ENCODE data around the gene USP48.

Gene USP48

DNA sequence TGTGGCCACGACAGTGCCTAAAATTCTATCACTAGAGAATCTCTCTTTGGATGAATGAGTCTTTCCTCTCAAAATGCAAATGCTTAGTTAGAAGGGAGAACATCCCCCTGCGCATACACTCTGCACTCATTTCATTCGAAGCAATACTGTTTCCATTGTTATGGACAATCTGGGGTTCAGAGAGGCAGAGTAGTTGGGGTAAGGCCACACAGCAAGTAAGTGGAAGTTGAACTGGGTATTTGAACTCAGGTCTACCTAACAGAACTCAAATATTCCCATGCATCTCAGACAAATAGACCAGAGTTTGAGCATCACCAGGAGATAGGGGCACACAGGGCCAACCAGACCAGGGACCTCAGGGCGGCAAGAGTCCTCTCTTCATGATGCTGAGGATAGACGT, 139.3 kb downstream of the USP48 start:
- no peak for DNase-seq (ENCODE audit: low read depth)
- no peak overlapping the region for H3K4me3 ChIP-seq (ENCODE audit: low read depth, low read length)
- TF ChIP-seq, protein P1, sequence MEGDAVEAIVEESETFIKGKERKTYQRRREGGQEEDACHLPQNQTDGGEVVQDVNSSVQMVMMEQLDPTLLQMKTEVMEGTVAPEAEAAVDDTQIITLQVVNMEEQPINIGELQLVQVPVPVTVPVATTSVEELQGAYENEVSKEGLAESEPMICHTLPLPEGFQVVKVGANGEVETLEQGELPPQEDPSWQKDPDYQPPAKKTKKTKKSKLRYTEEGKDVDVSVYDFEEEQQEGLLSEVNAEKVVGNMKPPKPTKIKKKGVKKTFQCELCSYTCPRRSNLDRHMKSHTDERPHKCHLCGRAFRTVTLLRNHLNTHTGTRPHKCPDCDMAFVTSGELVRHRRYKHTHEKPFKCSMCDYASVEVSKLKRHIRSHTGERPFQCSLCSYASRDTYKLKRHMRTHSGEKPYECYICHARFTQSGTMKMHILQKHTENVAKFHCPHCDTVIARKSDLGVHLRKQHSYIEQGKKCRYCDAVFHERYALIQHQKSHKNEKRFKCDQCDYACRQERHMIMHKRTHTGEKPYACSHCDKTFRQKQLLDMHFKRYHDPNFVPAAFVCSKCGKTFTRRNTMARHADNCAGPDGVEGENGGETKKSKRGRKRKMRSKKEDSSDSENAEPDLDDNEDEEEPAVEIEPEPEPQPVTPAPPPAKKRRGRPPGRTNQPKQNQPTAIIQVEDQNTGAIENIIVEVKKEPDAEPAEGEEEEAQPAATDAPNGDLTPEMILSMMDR (IDR thresholded peaks at IDR 0.05; ENCODE audit: insufficient read depth, low read depth, low read length, missing control alignments): no peak

DNA sequence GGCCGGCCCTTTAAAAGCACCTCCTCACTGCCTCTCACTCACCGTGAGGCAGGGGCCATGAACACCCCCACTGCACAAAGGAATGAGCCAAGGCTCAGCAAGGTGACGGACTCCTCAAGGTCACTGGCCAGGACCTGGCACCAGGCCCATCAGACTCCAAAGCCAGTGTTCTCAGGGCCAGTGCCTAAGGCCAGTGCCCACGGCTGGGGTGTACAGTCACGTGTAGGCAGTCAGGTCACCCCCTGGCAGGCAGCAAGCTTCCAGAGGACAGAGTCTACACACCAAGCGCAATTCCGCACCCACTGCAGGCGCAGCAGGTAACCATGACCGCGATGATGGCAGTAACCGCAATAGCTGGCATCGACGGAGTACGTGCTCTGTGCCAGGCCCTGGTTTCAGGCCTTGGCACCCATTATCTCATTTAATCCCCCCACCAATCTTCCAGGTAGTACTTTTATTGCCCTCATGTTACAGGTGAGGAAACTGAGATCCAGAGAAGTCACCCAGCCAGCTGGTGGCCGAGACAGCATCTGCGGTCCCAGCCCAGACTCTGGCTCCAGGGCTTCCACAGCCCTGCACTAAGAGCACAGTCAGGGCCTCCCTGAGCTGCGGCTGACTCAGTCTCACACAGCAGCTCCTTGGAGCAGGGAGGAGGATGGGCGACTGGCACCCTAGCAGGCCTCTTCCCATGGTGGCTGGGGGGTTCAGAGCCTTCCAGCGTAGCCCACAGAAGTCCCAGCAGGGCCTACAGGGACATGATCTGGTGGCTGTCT, 140.8 kb downstream of the USP48 start:
- TF ChIP-seq, protein P1 (IDR thresholded peaks at IDR 0.05; ENCODE audit: insufficient read depth, low read depth, low read length, missing control alignments): no peak
- H3K4me3 ChIP-seq (ENCODE audit: low read depth, low read length): no peak overlapping the region
- no peak for DNase-seq (ENCODE audit: low read depth)

DNA sequence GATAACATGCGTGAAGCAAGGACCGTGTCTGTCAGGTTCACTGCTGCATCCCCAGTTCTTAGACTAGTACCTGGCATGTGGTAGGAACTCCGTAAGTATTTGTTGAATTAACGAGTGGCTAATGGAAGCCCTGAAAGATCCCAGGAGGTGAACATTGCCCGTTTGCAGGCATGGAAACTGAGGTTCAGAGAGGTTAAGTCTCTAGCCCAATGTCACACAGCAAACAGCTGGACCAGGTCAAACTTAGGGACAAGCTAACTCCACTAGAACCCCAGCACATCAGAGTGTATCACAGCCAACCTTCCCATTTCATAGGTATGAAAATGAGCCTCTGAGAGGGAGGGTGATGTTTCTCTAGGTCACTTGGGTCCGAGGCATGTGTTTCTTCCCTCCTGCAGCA, 141.4 kb downstream of the USP48 start:
- DNase-seq (ENCODE audit: low read depth): no peak
- TF ChIP-seq, protein P1 (IDR thresholded peaks at IDR 0.05; ENCODE audit: insufficient read depth, low read depth, low read length, missing control alignments): no peak
- no peak overlapping the region for H3K4me3 ChIP-seq (ENCODE audit: low read depth, low read length)

DNA sequence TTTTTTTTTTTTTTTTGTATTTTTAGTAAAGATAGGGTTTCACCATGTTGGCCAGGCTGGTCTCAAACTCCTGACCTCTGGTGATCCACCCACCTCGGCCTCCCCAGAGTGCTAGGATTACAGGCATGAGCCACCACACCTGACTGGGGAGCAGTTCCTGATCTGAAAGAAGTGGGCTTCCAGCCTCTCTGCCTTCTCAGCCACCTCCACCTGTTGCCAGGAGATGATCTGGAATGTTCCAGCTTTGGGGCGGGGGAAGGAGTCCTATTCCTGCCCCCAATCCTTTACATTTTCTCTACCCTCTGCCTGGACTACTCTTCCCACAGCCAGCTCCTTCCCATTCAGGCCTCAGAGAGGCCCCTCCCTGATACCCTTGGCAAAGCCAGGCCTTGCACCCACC, 141.9 kb downstream of the USP48 start:
- DNase-seq (ENCODE audit: low read depth): no peak
- H3K4me3 ChIP-seq (ENCODE audit: low read depth, low read length): no peak overlapping the region
- TF ChIP-seq, protein P1 (IDR thresholded peaks at IDR 0.05; ENCODE audit: insufficient read depth, low read depth, low read length, missing control alignments): no peak

DNA sequence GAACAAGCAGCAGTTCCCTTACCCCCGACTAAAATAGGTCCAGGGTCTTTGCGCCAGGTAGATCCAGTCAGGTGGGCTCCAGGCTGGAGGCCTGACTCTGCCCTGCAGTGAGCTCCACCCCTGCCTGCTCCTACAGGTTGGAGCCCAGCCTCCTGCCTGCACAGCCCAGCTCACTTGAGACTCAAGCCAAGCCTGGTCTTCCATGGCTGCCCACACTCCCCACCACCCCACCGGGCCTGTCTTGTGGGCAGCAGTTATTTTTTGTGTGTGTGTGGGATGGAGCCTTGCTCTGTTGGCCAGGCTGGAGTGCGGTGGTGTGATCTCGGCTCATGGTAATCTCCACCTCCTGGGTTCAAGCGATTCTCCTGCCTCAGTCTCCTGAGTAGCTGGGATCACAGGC, 142.3 kb downstream of the USP48 start:
- DNase-seq (ENCODE audit: low read depth): no peak
- H3K4me3 ChIP-seq (ENCODE audit: low read depth, low read length): no peak overlapping the region
- TF ChIP-seq, protein P1 (IDR thresholded peaks at IDR 0.05; ENCODE audit: insufficient read depth, low read depth, low read length, missing control alignments): no peak

DNA sequence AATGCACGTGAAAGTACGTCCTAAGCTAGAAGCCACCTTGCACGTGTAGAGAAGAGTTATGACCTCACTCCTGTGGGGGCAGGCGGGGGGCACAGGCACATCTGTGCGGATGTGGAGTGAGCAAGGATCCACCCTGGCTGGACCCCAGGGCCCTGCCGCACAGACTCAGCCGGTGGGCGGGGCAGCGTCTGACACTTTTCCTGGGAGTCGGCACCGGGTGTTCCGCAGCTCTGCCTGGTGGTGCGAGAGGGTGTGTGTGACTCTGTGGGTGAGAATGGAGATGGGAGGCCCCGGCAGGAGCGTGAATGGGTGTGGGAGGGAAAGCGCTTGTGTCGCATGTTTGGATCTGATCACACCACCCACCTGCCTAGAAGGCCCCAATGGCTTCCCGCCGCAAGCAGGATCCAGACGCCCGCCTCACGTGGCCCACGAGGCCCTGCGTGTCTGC, 143.3 kb downstream of the USP48 start:
- H3K4me3 ChIP-seq (ENCODE audit: low read depth, low read length): no peak overlapping the region
- TF ChIP-seq, protein P1 (IDR thresholded peaks at IDR 0.05; ENCODE audit: insufficient read depth, low read depth, low read length, missing control alignments): no peak
- no peak for DNase-seq (ENCODE audit: low read depth)
